Left colon (tissue), 2 donors: ENCODE measurements around the gene DBH. TPM values are rescaled to one million over a fixed set of nuclear protein-coding genes. Genes with fewer than 3 reads are reported as not detected.

Experiments
- ATAC-seq: fragments of 200-7000 bp; cut with Tn5 transposase; one replicate; pipeline ENCODE4 v1.9.1; 2020; ENCODE audit warnings: mild to moderate bottlenecking, moderate library complexity
- DNase-seq, 2 donors: peaks; one replicate each; pipeline ENCODE4 v3.0.0-alpha.2; 2020
- intact Hi-C, 2 donors: fragments of 100-400 bp; cut with DNase I in 1 of 2; cut with micrococcal nuclease in 1 of 2; formaldehyde crosslinking; loops; one replicate each; pipeline versions ENCODE4 v1.11.2 to v1.14.0; 2022; cut with DNase I, micrococcal nuclease
- long read RNA-seq: library from polyadenylated mRNA; unstranded; transcript quantifications from one replicate; pipeline ENCODE4 v2.0.0, GENCODE V29; 2021
- total RNA-seq, 2 donors: library from RNA; stranded (reverse); fragmentation: NEBNext Ultra II Directional; extraction: Animal tissue kit (Norgen Biotek cat#: 25700); gene quantifications; one replicate each; pipeline ENCODE4 v1.2.1, GENCODE V29; 2021
- donor health status: DM: no; HTN: no; CAD: no.
- donor health status: DM: yes; HTN: yes; CAD: no.

The DBH gene
- not detected for total RNA-seq
- long read RNA-seq = 0 reads

DNA sequence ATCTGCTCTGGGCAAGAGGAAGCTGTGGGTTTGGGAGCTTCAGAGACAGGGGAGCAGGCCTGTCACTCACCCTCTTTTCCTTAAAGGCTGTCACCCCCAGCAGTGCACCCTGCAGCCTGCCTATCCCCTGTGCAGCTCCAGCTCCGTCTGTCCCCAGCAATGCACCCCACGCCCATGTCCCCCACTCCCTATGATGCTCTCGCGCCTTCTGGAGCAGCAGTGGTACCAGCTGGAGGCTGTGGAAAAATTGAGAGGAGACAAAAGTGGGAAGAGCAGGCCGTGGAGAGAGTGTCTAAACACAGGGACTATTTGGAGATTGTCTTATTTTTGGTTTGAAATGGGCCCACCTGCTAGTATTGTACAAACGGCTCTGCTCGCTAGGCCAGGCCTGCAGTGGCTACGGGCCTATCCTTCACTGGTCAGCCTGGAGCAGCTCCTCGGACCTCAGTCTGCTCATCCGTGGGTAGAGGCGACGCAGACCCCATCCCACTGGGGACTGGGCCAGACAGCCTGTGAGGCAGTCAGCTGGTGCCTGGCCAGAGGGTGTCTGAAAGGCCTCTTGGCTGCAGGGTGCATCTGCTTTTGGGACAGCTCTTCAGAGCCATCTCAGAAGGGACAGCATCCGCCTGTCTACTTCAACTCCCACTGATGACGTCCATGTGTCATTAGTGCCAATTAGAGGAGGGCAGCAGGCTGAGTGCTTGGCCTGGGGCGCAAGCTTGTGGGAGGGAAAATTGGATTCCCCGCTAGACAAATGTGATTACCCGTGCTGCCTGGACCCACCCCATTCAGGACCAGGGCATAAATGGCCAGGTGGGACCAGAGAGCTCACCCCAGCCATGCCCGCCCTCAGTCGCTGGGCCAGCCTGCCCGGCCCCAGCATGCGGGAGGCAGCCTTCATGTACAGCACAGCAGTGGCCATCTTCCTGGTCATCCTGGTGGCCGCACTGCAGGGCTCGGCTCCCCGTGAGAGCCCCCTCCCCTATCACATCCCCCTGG, at the start of gene DBH:
Gene DBH, plus strand, starts transcription at position 831 of the 999 bp plus-strand sequence. Its CDS starts 9 bp downstream, at position 840.
- ATAC-seq = no peak
- no peak for DNase-seq
- intact Hi-C loops = no loop called here

DNA sequence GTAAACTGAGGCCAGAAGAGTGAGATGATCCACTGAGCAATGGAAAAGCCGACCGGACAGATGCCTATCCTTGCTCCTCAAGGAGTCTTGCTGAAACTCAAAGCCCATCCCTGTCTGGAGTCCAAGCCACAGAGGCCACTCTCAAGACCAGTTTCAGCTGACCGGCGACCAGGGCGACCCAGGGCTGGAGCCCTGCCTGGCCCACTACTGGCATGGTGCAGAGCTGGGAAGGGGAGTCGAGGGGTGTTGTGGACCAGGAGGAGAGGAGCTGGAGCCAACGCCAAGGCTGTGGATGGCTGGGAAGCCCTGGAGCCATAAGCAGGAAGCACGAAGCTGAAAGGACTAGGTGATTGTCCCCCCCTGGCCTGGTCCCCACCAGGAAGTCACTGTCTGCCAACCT, 49.1 kb upstream of the DBH start:
- no peak for DNase-seq
- intact Hi-C loops = no loop called here
- no peak for ATAC-seq

DNA sequence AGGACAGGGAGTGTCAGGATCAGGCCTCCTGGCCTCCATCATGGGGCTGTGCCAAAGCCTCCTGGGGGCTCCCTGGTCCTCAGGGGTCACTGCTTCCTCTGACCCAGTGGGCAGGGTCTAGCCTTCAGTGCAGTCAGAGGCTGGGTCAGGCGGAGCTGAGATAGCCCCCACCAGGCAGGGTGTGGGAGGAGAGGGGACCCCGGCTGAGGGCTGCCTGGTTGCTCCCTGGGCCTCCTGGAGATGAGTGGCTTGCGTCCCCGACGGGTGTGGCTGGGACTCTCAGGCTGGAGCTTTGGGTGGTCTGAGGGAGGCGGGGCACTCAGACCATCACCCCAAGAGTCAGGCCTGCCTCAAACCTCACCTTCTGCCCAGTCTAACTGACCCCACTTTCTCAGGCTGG, 48.7 kb upstream of the DBH start:
- intact Hi-C loops = no loop called here
- no peak for DNase-seq
- no peak for ATAC-seq

DNA sequence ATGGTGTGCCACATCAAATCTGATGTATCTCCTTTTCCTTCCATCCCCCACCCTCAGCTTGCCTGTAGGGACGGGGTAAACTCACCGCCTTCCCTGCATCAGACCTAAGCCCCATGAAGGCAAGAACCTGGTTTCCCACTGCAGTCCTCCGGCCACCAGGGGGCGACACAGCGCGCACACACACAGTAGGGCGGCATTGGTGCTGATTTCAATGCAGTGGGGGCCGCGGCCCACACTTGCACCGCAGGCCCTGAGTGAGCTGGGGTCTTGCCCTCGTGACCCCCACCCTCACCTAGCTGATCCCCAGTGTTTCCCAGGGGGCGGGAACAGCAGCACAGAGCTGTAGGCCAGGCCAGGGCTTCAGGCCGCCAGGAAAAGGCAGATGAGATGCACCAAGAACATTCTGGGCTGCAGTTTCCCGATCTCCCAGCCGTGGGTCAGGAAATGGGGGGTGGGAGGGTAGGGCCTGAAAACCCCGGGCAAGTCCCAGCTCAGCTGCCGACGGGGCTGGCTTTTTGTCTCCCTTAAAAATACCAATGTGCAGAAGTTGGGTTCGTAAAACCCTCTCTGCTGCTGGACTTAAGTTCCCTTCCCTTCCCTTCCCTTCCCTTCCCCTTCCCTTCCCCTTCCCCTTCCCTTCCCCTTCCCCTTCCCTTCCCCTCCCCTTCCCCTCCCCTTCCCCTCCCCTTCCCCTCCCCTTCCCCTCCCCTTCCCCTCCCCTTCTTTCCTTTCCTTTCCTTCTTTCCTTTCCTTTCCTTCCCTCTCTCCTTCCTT, 46.5 kb upstream of the DBH start:
- DNase-seq (no peak), ATAC-seq (no peak)
- intact Hi-C loops = no loop called here

DNA sequence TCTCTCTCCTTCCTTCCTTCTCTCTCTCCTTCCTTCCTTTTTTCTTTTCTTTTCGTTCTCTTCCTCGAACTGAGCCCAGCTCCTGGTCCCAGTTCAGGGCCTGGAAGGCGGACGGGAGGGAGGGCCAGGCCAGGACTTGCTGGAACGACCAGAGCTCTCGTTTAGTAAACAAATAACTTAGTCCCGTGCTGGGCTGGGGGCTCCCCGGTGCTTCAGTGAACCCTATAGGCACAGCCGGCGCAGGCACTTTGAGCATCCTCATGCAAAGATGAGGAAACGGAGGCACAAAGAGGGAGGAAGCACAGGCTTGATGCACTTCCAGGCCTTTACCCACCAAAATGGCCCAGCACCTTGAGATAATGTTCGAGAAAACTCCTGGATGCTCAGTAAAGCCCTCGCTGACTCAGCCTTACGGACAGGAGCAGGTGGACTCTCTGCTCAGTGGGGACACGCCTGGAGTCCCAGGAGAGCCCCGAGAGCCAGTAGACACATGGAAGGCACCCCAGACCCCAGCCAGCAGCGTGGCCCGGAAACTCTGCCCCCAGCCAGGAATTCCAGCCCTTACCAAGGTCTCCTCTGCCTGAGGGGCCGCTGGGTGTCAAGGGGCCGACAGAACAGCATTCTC, 45.8 kb upstream of the DBH start:
- intact Hi-C loops = no loop called here
- ATAC-seq = no peak
- no peak for DNase-seq

DNA sequence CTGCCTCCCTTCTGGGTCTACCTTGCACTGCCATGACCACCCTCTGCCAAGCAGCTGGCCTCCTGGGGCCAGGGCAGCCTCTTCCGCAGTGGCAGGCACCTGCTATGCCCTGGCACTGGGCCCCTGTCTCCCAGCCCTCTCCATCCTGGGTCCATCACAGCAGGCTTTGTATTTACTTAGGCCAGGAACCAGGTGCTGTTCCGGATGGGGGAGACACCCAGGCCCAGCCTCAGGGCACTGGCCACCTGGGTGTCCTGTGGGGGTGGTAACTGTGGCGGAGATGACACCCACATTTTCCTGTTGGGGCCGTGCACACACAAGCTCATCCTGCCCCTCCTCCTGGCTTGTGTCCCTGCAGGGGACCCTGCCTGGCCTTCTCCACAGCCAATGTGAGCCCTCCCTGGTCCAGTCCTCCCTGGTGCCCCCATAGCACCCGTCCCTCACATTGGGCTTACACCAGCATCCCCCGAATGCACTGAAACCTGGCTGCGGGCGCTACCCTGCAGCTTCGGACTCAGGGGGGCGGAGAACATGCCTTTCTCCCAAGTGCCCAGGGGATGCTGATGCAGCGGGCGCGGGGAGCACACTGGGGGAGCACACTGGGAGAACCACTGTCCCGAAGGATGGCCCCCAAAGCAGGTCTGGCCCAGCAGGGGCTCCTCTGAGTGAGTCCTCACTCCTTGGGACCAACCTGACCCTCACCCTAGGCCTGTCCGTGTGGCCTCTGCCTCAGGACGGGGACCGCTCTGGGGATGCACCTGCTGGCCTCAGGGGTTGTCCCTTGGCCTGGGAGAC, 44.9 kb upstream of the DBH start:
- DNase-seq (no peak), ATAC-seq (no peak)
- intact Hi-C loops = no loop called here

DNA sequence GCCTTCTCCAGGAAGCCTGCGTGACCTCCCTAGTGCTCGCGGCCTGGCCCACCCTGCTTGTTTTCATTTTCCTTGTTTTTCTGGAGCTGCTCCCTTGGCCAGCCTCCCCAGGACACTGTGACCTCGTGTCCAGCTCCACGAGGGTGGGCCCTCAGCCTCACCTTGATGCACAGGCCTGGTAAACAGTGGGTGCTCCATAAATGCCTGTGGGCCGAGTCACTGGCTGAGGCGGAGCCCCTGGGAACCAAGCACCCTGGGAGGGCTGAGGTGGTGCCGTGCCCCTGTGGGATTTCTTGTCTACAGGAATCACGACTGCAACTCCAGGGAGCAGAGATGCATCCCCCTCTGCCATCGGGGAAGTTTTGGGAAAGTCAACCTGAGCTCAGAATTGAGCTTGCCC, 44.2 kb upstream of the DBH start:
- DNase-seq (no peak), ATAC-seq (peak; percentile 40)
- intact Hi-C loops = no loop called here

DNA sequence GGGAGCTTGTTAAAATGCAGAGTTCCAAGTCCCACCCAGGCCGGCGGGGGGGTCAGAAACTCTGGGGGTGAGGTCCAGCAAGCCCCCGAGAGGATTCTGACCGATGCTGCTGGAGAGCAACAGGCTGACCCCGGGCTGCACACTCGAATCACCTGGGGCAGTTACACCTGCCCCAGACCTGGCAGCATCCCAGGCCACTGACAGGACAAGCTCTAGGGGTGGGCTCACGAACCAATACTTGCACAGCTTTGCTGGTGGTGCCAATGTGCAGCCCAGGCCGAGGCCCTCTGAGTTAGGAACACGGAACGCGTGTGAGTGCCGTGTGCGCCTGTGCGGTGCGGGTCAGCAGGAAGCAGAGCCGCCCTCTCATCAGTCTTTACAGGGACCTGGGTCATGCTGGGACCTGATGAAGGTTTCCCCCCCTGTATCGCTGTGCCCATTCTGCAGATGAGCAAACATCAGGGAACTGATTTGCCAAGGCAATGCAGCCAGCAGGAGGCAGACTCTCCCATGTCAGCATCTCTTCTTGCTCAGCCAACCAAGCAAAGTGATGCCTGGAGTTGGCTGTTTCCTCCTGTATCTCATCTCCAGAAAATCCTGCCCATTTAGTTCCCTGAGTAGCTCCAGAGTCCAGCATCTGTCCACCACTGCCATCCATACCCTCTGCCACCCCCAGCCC, 43.3 kb upstream of the DBH start:
- ATAC-seq (no peak), DNase-seq (no peak)
- intact Hi-C loops = no loop called here

DNA sequence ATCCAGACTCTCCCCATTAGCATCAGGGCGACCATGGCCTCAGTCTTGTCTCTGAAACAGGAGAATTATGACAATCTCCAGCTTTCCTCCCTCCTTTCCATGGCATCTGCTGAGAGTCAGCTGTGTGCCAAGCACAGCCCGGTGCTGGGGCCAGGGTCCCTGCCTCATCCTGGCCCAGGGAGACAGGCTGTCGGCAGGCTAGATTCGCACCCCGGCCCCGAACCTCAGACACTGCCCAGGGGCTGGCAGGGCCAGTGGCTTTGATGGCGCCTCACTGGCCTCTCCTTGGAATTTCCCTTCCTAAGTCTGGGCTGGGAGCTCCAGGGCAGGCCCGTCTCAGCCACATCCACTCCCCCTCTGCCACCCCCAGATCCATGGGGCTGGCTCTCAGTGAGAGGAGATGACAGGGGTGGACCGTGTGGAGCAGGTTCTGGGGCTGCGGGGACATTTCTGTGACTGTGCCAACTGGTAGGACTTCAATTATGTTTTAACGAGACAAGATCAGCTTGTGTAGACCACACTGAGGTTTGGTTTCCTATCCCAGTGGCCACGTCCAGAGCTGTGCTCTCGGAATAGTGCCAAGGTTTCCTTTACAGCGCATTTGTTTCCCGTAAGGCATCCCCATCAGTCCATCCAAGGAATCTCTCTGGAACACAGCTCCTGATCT, 42.4 kb upstream of the DBH start:
- ATAC-seq (no peak), DNase-seq (no peak)
- intact Hi-C loops = no loop called here

DNA sequence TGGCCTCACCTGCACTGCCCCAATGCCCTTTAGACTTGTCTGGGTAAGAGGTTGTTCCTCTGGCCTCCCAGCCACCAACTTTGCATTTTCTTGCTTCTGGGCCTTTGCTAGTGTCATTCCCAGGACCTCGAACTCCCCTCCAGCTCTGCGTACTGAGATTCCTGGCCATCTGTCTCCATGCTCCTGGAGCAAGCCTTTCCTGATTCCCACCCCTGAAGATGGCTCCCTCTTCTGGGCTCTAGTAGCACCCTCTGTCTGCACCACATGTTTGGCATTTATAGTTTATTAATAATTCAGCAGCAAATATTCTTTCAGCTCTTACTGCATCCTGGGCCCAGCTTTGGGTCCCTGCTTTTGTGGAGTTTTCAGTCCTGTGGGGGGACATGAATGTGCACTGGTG, 41.9 kb upstream of the DBH start:
- no peak for ATAC-seq
- no peak for DNase-seq
- intact Hi-C loops = no loop called here

DNA sequence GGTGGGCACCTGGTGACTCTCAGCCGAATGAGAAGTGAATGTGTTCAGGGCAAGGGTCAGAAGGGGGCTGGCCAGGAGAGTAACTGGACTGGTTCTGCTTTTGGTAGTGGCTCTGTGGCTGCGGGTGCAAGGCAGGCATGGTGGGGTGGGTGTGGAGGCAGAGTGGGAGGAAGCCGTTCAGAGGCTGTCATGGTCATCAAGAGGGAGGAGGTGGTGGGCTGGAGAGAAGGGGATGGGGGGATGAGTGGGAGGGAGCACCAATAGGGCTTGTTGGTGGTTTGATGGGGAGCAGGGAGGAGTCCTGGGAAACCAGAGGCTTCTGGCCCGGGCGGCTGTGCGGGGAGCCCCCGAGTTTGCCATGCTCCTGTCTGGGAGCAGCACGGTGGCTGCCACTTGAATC, 40.3 kb upstream of the DBH start:
- DNase-seq (no peak), ATAC-seq (no peak)
- intact Hi-C loops = no loop called here

DNA sequence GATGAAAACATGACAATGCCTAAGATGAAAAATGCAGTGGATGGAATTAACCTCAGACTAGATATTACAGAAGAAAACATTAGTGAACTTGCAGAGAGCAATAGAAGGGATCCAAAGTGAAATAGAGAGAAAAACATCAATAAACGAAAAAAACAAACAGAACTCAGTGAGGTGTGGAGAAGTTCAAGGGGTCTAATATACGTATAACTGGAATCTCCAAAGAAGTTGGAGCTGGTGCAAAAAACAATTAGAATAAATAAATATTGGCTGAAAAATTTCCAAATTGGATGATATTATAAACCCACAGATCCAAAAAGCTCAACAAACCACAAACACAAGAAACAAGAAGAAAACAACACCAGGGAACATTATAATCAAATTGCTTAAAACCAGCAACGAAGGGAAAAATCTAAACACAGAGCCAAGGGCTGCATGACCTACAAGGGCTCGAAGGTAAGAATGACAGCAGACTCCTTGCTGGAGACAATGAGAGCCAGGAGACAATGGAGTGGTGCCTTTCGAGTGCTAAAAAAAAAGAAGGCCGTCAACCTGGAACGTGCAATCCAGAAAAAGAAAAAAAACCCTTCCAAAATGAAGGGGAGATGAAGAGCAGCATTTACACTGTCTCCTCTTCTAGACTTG, 38.7 kb upstream of the DBH start:
- ATAC-seq = no peak
- DNase-seq = no peak
- intact Hi-C loops = no loop called here

DNA sequence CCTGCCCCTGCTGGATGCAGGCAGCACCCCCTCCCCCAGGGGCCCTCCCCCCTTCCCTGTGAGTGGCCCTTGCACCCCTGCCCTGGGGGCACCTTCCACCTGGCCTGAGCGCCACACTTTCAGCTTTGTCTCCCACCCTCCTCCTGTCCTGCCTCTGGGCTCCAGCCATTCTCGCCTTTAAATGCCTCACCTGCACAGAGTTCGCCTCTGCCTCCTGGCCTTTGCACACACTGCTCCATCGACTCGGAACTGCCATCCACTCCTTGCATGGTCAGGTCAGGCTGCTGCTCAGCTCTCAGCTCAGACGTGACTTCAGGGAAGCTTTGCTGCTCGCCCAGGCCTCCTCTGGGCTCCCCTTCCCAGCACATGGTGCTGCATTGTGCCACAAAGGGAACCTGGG, 37.2 kb upstream of the DBH start:
- DNase-seq = no peak
- no peak for ATAC-seq
- intact Hi-C loops = no loop called here

DNA sequence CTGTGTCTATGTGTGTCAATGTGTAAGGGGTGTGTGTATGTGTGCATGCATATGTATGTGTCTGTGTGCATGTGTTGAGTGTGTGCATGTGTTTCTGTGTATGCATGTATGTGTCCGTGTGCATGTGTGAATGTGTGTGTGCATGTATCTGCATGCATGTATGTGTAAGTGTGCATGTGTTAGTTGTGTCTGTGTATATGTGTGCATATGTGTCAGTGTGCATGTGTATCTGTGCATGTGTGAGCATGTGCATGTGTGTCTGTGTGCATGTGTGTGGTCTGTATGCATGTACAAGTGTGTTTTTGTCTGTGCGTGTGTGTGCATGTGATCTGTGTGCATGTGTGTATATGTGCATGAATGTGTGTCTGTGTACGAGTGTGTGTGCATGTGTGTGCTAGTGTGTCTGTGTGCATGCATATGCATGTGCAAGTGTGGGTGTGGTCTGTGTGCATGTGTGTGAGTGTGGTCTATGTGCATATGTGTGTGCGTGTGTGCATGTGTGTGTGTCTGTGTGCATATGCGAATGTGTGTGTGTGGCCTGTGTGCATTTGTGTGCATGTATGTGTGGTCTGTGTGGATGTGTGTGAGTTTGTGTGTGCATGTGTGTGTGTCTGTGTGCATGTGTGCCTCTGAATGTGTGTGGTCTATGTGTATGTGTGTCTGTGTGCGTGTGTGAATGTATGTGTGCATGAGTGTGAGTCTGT, 36.5 kb upstream of the DBH start:
- intact Hi-C loops = no loop called here
- DNase-seq = no peak
- no peak for ATAC-seq

DNA sequence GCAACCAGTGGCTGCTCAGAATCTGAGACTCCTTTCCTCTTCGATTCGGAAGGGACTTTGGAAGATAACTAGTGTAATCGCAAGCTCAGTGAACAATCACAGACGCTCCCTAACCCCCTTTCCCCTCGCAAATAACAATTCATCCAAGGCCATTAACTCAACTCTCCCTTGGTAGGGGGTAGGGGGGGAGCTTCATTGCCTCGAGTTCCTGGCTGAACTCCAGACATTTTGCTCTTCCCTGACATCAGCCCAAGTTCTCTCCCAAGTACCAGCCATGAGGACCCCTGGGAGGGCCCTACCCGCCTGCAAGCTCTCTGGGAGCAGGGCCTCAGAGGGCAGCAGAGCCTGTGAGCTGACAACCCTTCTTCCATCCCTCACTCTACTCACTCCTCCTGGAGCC, 35.4 kb upstream of the DBH start:
- intact Hi-C loops = no loop called here
- ATAC-seq (no peak), DNase-seq (no peak)

DNA sequence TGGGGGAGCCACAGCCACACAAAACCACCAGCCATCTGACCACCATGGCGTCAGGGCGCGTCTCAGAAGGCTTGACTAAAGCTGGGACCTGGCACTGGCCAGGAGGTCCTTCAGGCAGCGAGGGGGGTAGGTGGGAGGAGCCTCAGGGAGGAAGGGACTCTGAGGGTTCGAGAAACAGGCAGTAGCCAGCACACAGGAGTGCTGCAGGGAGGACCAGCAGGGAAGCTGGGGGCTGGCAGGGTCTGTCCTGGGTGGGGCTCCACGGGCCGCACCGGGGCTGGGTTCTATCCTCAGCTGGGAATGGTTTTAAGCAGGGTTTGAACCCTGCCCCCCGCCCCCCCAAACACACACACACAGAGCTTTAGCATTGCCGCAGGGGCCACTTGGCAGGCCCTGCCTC, 34.4 kb upstream of the DBH start:
- no peak for ATAC-seq
- intact Hi-C loops = no loop called here
- no peak for DNase-seq

DNA sequence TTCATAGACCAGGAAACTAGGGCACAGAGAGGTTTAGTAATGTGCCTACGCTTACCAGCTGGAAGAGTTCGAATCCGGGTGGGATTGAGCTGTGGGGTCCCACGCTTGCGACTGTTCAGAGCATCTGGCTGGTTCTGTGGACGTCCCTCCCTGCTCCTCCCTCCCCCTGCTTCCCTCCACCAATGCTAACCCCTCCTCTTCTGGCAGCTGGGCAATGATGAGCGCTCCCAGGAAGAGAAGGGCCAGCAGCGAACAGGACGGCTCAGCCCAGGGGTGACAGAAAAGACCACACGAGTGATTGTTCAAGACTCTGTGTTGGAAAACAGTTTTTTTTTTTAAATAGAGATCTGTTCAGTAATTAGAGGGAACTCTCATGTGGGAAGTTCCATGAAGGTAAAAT, 33.9 kb upstream of the DBH start:
- intact Hi-C loops = no loop called here
- ATAC-seq (no peak), DNase-seq (no peak)
